HepG2 (cell line): ENCODE results near the gene TKFC. TPM values are rescaled to one million over a fixed set of nuclear protein-coding genes. Genes with fewer than 3 reads are reported as not detected.

ENCODE experiments used
- CEBPB ChIP-seq: IDR thresholded peaks from 2 replicates; pipeline ENCODE4 v1.6.1; 2011; ENCODE audit warnings: low read depth, low read length, improper control_type of control experiment, borderline replicate concordance
- CENPBD1 ChIP-seq: sonication (generic); formaldehyde crosslinking; IDR thresholded peaks from 2 replicates; pipeline ENCODE4 v1.8.0; 2022; ENCODE audit warnings: missing genetic modification reagents, low read depth, mild to moderate bottlenecking, borderline replicate concordance
- EP300 ChIP-seq, 3 experiments: sonication (generic) in 1 of 3; formaldehyde crosslinking in 1 of 3; IDR thresholded peaks; 2 replicates each; pipeline versions ENCODE4 v1.5.1 to v1.6.1; 2011 to 2020; ENCODE audit warnings: low read depth in 2 of 3, low read length in 2 of 3, borderline replicate concordance in 1 of 3, improper control_type of control experiment in 1 of 3, mild to moderate bottlenecking in 1 of 3, missing genetic modification reagents in 1 of 3, moderate library complexity in 1 of 3
- FOXP1 ChIP-seq, 2 experiments: fragments of 450-650 bp in 1 of 2; IDR thresholded peaks; 2 replicates each; pipeline ENCODE4 v1.6.1; 2017 to 2018; ENCODE audit warnings: antibody characterized with exemption in 1 of 2
- GMEB2 ChIP-seq: IDR thresholded peaks from 2 replicates; pipeline ENCODE4 v1.6.1; 2016; ENCODE audit warnings: missing biosample characterization, missing genetic modification reagents, low read depth
- JDP2 ChIP-seq: sonication (generic); formaldehyde crosslinking; IDR thresholded peaks from 2 replicates; pipeline ENCODE4 v1.8.1; 2022; ENCODE audit warnings: missing genetic modification reagents, borderline replicate concordance
- KLF15 ChIP-seq: sonication (generic); formaldehyde crosslinking; IDR thresholded peaks from 2 replicates; pipeline ENCODE4 v1.8.1; 2023; ENCODE audit warnings: borderline replicate concordance, mild to moderate bottlenecking, inconsistent platforms, missing genetic modification reagents, mixed read lengths
- LCORL ChIP-seq, 2 experiments: fragments of 450-650 bp in 1 of 2; sonication (generic) in 1 of 2; formaldehyde crosslinking in 1 of 2; IDR thresholded peaks; 2 replicates each; pipeline versions ENCODE4 v1.5.0 to v1.6.1; 2017 to 2020; ENCODE audit warnings: antibody characterized with exemption in 1 of 2, missing genetic modification reagents in 1 of 2
- MXI1 ChIP-seq: IDR thresholded peaks from 3 replicates; pipeline ENCODE4 v1.6.1; 2012; ENCODE audit warnings: low read depth, low read length, inconsistent platforms, borderline replicate concordance
- NR2F1 ChIP-seq, 2 experiments: fragments of 450-650 bp in 1 of 2; formaldehyde crosslinking in 1 of 2; IDR thresholded peaks; 2 replicates each; pipeline versions ENCODE4 v1.5.0 to v1.6.1; 2016 to 2020; ENCODE audit warnings: mild to moderate bottlenecking in 1 of 2, missing compliant biosample characterization in 1 of 2, missing genetic modification reagents in 1 of 2, moderate library complexity in 1 of 2
- PCBP2 ChIP-seq: fragments of 200-400 bp; formaldehyde crosslinking; optimal IDR thresholded peaks from 2 replicates; pipeline ENCODE3; 2018; ENCODE audit warnings: low read length, low read depth; ENCODE audit not compliant: poor library complexity, severe bottlenecking
- POLR2AphosphoS2 ChIP-seq: IDR thresholded peaks from 2 replicates; pipeline ENCODE4 v1.6.1; 2011; ENCODE audit warnings: low read depth, low read length, improper control_type of control experiment
- SOX13 ChIP-seq, 3 experiments: fragments of 450-650 bp in 1 of 3; sonication (generic) in 1 of 3; formaldehyde crosslinking in 1 of 3; IDR thresholded peaks in 2 of 3; conservative IDR thresholded peaks in 1 of 3; 2 replicates each; pipeline versions ENCODE4 v1.5.0 to v1.6.1; 2016 to 2020; ENCODE audit warnings: antibody characterized with exemption in 1 of 3, mild to moderate bottlenecking in 1 of 3, missing compliant biosample characterization in 1 of 3, missing genetic modification reagents in 1 of 3, moderate library complexity in 1 of 3
- XRCC5 ChIP-seq: fragments of 200-400 bp; formaldehyde crosslinking; optimal IDR thresholded peaks from 2 replicates; pipeline ENCODE3; 2017; ENCODE audit warnings: mild to moderate bottlenecking, low read length
- ZBTB26 ChIP-seq: IDR thresholded peaks from 2 replicates; pipeline ENCODE4 v1.6.1; 2016; ENCODE audit warnings: missing compliant biosample characterization, missing genetic modification reagents, borderline replicate concordance
- ZFP90 ChIP-seq: sonication (generic); formaldehyde crosslinking; IDR thresholded peaks from 2 replicates; pipeline ENCODE4 v1.8.0; 2022; ENCODE audit warnings: missing genetic modification reagents, mild to moderate bottlenecking, inconsistent platforms, borderline replicate concordance
- ZNF660 ChIP-seq: sonication (generic); formaldehyde crosslinking; IDR thresholded peaks from 2 replicates; pipeline ENCODE4 v1.5.1; 2020; ENCODE audit warnings: mild to moderate bottlenecking, low read depth, missing genetic modification reagents, borderline replicate concordance
- ZNF687 ChIP-seq: sonication (generic); formaldehyde crosslinking; IDR thresholded peaks from 2 replicates; pipeline ENCODE4 v1.5.1; 2020; ENCODE audit warnings: mild to moderate bottlenecking, missing genetic modification reagents, moderate library complexity
- polyA plus RNA-seq, 8 experiments: library from polyadenylated mRNA; depleted of rRNA in 3 of 8; stranded (reverse) in 7 of 8; unstranded in 1 of 8; fragments of >200 nt; fragmentation: Illumina TruSeq in 4 of 8; extraction: Trizol in 4 of 8; gene quantifications; 2 replicates each; pipeline versions ENCODE4 v1.2.1 to v1.2.3, GENCODE V29; 2011 to 2016; ENCODE audit warnings: low read depth in 4 of 8, missing spikeins in 1 of 8, mixed read lengths in 1 of 8; ENCODE audit not compliant: insufficient read depth in 1 of 8
- total RNA-seq, 5 experiments: library from RNA; depleted of rRNA; stranded (reverse); fragments of >200 nt; fragmentation: Illumina TruSeq; extraction: Trizol; gene quantifications; 2 replicates each; pipeline ENCODE4 v1.2.3, GENCODE V29; 2016; ENCODE audit warnings: low read depth in 1 of 5

TKFC gene
- total and polyA plus RNA-seq, 2 of the 13 experiments (the other 11 are each of a cell fraction or from before 2014, with no cell fraction given) = 147 to 197 TPM

DNA sequence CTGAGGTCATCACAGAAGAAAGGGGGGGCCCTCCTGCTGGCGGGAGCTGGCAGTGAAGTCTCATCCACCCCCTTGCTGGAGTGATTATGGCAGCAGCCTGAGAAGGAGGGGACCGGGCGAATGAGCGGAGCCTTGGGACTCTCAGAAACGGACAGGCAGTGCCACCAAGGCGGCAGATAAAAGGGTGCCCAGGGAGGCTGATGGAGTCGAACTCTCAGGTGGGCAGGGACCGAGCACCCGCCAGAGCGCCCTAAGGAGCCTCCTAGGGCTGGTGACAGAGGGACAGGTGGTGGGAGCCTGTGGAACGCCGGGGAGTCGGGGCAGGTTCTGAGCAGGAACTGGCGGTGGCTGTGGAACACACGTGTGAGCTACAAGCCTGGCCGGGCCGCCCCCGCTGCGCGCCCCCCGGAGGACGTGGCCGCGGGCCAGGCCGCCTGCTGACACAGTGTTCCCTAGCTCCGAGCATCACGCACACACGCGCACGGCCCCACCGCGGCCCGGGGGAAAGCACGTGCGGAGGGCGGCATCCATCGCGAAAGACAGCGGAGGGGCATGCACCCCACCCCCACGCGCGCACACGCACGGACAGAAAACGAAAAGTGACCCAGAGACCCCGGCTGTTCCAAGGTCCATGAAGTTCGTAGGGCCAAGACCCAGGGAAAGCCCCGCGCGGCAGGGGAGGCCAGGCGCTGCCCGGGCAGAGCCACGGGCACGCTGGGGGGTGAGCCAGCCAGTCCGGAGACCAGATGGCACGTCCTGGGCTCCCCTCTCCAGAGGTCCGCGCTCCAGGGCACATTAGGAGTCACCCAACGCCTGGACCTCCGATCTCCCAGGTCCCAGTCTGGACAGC is 38.9 kb upstream of the TKFC start (continued):
- TF ChIP-seq CENPBD1 (CRISPR knock-in tag) = no peak
- 0 out of 4 replicates have a peak, but pooled peaks of 1 of the 2 experiments have one; percentile 11 for TF ChIP-seq NR2F1 (CRISPR knock-in tag; IDR thresholded peaks at IDR 0.05)
- TF ChIP-seq KLF15 (CRISPR knock-in tag) = peak; percentile 52; the same call in 1 of the 2 replicates
- TF ChIP-seq ZBTB26 (CRISPR knock-in tag) = peak; percentile 32; the same call in 1 of the 2 replicates
- TF ChIP-seq POLR2AphosphoS2 = no peak
- TF ChIP-seq EP300 (IDR thresholded peaks at IDR 0.05; ENCODE audit: low read depth in 2 of 2, low read length in 2 of 2) = no peak
- TF ChIP-seq EP300 (CRISPR knock-in tag; IDR thresholded peaks at IDR 0.05; ENCODE audit: borderline replicate concordance) = 0 out of 2 replicates have a peak, but pooled peaks have one; percentile 12
- no peak for TF ChIP-seq LCORL (IDR thresholded peaks at IDR 0.05)
- TF ChIP-seq LCORL (CRISPR knock-in tag; IDR thresholded peaks at IDR 0.05) = 0 out of 2 replicates have a peak, but pooled peaks have one; percentile 25
- no peak for TF ChIP-seq FOXP1 (IDR thresholded peaks at IDR 0.05)
- TF ChIP-seq FOXP1 (CRISPR knock-in tag; IDR thresholded peaks at IDR 0.05) = no peak
- TF ChIP-seq ZFP90 = no peak
- no peak for TF ChIP-seq PCBP2
- peak; percentile 83 for TF ChIP-seq ZNF687 (CRISPR knock-in tag)
- no peak for TF ChIP-seq ZNF660 (CRISPR knock-in tag)
- TF ChIP-seq CEBPB = no peak
- TF ChIP-seq GMEB2 (CRISPR knock-in tag) = no peak
- no peak for TF ChIP-seq SOX13 (IDR thresholded peaks at IDR 0.05)
- 0 out of 4 replicates have a peak, but pooled peaks of 1 of the 2 experiments have one; percentile 26 for TF ChIP-seq SOX13 (CRISPR knock-in tag; conservative IDR thresholded peaks at IDR 0.05 in 1 of 2, IDR thresholded peaks at IDR 0.05 in 1 of 2)
- peak; percentile 7 for TF ChIP-seq XRCC5
- TF ChIP-seq MXI1 = peak; percentile 34; the same call in 1 of the 3 replicates
- no peak for TF ChIP-seq JDP2 (CRISPR knock-in tag)
